PFSK-1 (cell line): ENCODE results near the gene RAMP2.

Experiments
- FOXP2 ChIP-seq: optimal IDR thresholded peaks from 2 replicates; pipeline ENCODE3; 2011; ENCODE audit warnings: borderline replicate concordance, control low read depth, inconsistent platforms; ENCODE audit not compliant: insufficient read depth; ENCODE audit errors: extremely low read length, extremely low read depth
- POLR2AphosphoS5 ChIP-seq: IDR thresholded peaks from 2 replicates; pipeline ENCODE4 v1.6.1; 2012; ENCODE audit warnings: low read depth, mild to moderate bottlenecking, control low read depth, low read length, moderate library complexity
- SIN3A ChIP-seq: IDR thresholded peaks from 2 replicates; pipeline ENCODE4 v1.6.1; 2012; ENCODE audit warnings: mild to moderate bottlenecking, low read length, moderate library complexity, borderline replicate concordance; ENCODE audit not compliant: insufficient read depth
- TAF1 ChIP-seq: IDR thresholded peaks from 2 replicates; pipeline ENCODE4 v1.6.1; 2012; ENCODE audit warnings: low read length, control low read depth, borderline replicate concordance; ENCODE audit not compliant: insufficient read depth
- TF ChIP-seq, protein P1 (sequence below), 2 experiments: IDR thresholded peaks; 2 replicates each; pipeline versions ENCODE4 v1.6.1 to v1.8.0; 2011 to 2012; ENCODE audit warnings: low read depth in 2 of 2, low read length in 2 of 2, control low read depth in 1 of 2, inconsistent platforms in 1 of 2, mild to moderate bottlenecking in 1 of 2, moderate library complexity in 1 of 2; ENCODE audit not compliant: insufficient read depth in 1 of 2

RAMP2 gene

DNA sequence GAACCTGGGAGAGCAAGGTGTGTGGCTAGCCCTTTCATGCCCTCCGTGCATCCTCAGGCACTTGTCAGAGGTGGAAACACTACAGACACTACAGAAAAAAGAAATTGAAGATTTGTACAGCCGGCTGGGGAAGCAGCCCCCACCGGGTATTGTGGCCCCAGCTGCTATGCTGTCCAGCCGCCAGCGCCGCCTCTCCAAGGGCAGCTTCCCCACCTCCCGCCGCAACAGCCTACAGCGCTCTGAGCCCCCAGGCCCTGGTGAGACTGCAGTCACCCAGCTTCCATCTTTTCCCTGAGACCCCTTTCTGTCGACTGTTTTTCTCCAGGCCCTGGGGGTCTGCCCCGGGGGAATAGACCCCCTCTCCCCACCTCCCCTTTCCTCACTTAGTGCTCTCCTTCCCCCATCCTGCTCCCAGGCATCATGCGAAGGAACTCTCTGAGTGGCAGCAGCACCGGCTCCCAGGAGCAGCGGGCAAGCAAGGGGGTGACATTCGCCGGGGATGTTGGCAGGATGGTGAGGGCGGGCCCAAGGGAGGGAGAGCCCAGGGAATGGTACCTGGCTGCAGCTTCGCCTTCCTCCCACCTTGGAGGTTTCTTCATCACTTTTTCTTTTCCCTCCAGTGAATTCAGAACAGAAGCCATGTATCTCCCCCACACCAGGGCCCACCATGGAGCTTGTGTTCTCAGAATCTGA, 35.2 kb downstream of the RAMP2 start:
- TF ChIP-seq POLR2AphosphoS5 (no peak), SIN3A (no peak), TAF1 (no peak), FOXP2 (no peak)
- TF ChIP-seq, protein P1, sequence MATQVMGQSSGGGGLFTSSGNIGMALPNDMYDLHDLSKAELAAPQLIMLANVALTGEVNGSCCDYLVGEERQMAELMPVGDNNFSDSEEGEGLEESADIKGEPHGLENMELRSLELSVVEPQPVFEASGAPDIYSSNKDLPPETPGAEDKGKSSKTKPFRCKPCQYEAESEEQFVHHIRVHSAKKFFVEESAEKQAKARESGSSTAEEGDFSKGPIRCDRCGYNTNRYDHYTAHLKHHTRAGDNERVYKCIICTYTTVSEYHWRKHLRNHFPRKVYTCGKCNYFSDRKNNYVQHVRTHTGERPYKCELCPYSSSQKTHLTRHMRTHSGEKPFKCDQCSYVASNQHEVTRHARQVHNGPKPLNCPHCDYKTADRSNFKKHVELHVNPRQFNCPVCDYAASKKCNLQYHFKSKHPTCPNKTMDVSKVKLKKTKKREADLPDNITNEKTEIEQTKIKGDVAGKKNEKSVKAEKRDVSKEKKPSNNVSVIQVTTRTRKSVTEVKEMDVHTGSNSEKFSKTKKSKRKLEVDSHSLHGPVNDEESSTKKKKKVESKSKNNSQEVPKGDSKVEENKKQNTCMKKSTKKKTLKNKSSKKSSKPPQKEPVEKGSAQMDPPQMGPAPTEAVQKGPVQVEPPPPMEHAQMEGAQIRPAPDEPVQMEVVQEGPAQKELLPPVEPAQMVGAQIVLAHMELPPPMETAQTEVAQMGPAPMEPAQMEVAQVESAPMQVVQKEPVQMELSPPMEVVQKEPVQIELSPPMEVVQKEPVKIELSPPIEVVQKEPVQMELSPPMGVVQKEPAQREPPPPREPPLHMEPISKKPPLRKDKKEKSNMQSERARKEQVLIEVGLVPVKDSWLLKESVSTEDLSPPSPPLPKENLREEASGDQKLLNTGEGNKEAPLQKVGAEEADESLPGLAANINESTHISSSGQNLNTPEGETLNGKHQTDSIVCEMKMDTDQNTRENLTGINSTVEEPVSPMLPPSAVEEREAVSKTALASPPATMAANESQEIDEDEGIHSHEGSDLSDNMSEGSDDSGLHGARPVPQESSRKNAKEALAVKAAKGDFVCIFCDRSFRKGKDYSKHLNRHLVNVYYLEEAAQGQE (IDR thresholded peaks at IDR 0.05; ENCODE audit: insufficient read depth in 1 of 2, low read depth in 2 of 2, low read length in 2 of 2): no peak

DNA sequence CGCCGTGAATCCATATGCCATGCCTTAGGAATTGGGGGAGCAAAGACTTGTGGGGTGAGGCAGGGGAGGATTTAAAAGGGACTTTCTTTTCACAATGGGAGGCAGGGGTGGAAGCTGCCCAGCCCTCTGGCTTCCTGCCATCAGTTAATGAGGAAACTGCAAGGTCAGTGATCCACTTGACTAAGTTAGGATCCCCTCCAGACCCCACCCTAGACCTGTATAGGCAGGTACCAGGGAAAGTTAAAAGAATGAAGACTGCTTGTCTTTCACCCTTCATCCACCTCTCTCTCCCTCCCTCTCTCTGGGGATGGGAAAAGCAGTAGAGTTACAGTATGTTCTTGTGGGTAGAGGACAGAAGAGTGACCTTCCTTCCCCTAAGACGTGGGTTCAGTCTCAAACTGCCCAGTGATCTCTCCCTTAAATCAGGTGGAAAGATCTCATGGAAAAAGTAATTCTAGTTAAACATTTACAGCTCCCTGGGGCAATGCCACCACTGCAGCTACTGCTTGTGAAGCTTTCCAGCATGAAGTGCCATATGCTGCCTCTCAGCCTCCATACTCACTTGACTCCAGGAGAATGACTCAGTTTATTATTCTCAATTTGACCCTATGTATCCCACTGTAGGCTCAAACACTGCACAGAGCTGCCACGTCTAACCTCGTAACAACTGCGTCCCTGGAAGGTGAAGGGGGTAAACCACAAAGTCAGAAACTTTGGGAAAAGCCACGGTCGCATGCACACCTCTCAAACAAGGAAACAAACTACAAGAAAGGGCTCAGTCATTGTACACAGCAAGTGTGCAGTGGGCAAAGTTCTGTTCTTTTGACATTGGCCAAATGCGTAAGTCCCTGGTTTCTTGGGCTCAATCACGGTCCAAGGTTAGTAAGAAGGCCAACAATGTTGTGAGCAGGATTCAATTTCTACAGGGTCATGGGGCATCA, 36.3 kb downstream of the RAMP2 start:
- TF ChIP-seq, protein P1 (IDR thresholded peaks at IDR 0.05; ENCODE audit: insufficient read depth in 1 of 2, low read depth in 2 of 2, low read length in 2 of 2): no peak
- no peak for TF ChIP-seq POLR2AphosphoS5
- no peak for TF ChIP-seq TAF1
- TF ChIP-seq SIN3A: no peak

DNA sequence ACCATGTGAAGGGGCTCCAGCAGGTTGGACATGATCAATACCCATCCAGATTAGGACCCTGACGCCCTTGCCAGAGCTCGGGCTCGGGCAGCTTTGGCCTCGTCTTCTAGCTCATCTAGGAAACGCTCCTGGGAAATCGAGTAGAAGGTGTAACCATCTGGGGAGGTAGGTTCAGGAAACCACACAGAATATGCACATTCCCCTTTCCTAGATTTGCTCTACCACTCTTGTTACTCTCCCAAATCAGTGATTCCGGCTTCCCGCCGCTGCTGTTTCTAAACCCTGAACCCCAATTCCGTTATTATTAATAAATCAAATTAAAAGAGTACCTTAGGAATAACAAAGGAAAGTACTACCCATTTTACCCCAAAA, 37.0 kb downstream of the RAMP2 start:
- TF ChIP-seq TAF1: no peak
- TF ChIP-seq POLR2AphosphoS5: no peak
- no peak for TF ChIP-seq SIN3A
- TF ChIP-seq, protein P1 (IDR thresholded peaks at IDR 0.05; ENCODE audit: insufficient read depth in 1 of 2, low read depth in 2 of 2, low read length in 2 of 2): no peak
- TF ChIP-seq FOXP2: no peak

DNA sequence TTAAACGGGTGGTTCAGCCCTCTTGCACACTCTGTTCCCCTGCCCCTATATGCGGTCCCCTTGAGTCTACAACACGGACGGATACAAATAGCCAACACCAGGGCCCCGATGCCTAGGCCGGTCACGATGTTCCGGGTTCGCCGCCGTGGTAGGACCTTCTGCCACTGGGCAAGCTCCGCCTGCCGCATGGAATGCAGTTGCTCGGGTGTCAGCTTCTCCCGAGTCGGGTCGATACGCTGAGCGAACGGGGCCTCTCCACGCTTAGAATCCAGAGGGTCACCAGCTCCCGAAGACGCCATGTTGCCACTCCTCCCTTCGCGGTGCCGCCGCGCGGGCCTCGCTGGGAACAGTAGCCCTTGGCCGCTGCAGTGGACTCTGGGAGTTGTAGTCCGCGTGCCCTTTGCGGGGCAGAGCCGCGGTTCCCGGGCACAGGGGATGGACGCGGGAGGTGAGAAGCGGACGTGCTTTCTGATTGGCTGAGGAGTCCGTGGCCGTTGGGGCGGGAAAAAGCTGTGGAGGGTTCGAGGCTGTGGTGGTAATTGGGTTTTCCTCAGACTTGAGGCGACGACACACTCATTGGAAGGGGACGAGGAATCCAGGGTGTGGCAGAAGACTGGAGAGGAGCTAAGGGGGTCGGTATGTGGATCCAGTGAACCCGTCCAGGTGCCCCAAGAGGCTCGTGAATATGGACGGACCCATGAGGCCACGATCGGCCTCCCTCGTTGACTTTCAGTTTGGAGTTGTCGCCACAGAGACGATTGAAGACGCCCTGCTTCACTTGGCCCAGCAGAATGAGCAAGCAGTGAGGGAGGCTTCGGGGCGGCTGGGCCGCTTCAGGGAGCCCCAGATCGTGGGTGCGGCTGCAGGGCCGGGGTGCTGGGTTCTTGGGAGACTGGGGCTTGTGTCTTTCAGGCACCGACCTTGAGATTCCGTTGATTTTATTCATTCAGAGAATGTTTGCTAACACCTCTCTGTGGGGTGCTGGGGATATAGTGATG, 37.7 kb downstream of the RAMP2 start, which contains the start of the genes CNTD1 and COA3:
TSS of gene CNTD1 (plus strand) at position 479 of the 998 bp plus-strand sequence. CDS start at position 686, 207 bp downstream.
TSS of gene COA3 (minus strand) at position 322 of the 998 bp plus-strand sequence. CDS start at position 299, 23 bp downstream.
- TF ChIP-seq SIN3A: peak; percentile 64; the same call in 1 of the 2 replicates
- TF ChIP-seq POLR2AphosphoS5: peak; percentile 86
- 0 out of 2 replicates have a peak, but pooled peaks have one; percentile 50 for TF ChIP-seq TAF1
- TF ChIP-seq, protein P1 (IDR thresholded peaks at IDR 0.05; ENCODE audit: insufficient read depth in 1 of 2, low read depth in 2 of 2, low read length in 2 of 2): no peak
- no peak for TF ChIP-seq FOXP2
